Fibroblast of villous mesenchyme (primary cell): Measurements from ENCODE around the gene RNU6-8. TPM values are rescaled to one million over a fixed set of nuclear protein-coding genes. Genes with fewer than 3 reads are reported as not detected.

Experiments
- DNase-seq: peaks from one replicate; pipeline ENCODE4 v3.0.0-alpha.2; 2010; ENCODE audit warnings: low read depth
- H3K4me3 ChIP-seq: 2 replicates; pipeline ENCODE4 v1.5.1; 2011; ENCODE audit warnings: low read depth, mild to moderate bottlenecking, low read length
- CTCF ChIP-seq: IDR thresholded peaks from 2 replicates; pipeline ENCODE4 v1.5.1; 2012; ENCODE audit warnings: low read depth, mild to moderate bottlenecking, low read length; ENCODE audit not compliant: insufficient read depth
- total RNA-seq: library from RNA; depleted of rRNA; stranded (reverse); fragments of >200 nt; gene quantifications from 2 replicates; pipeline ENCODE4 v1.2.3, GENCODE V29; 2012

The RNU6-8 gene
- total RNA-seq, 1 donor = not detected

- TF ChIP-seq CTCF = no peak
These were observed 22.4 kb upstream of the RNU6-8 start for GRCh38 chr14:32225378-32225920.

GRCh38 chr14:32224737-32225377 lies 21.8 kb upstream of the RNU6-8 start:
- DNase-seq = peak; percentile 80
- peak; percentile 53 for TF ChIP-seq CTCF
- H3K4me3 ChIP-seq = no peak overlapping the region

More at GRCh38 chr14:32225378-32225920, 22.4 kb upstream of the RNU6-8 start:
- DNase-seq = no peak
- H3K4me3 ChIP-seq = no peak overlapping the region

GRCh38 chr14:32217301-32217700 lies 14.2 kb upstream of the RNU6-8 start:
- no peak for DNase-seq
- TF ChIP-seq CTCF = no peak
- no peak overlapping the region for H3K4me3 ChIP-seq

GRCh38 chr14:32212833-32213232 lies 9.8 kb upstream of the RNU6-8 start:
- TF ChIP-seq CTCF = no peak
- no peak overlapping the region for H3K4me3 ChIP-seq
- no peak for DNase-seq

- DNase-seq = no peak
- no peak overlapping the region for H3K4me3 ChIP-seq
- TF ChIP-seq CTCF = no peak
These were observed 8.0 kb upstream of the RNU6-8 start for GRCh38 chr14:32211068-32211404.

- TF ChIP-seq CTCF = no peak
- no peak overlapping the region for H3K4me3 ChIP-seq
- no peak for DNase-seq
These were observed 6.4 kb upstream of the RNU6-8 start for GRCh38 chr14:32209471-32209870.

GRCh38 chr14:32208490-32208889 lies 5.4 kb upstream of the RNU6-8 start:
- H3K4me3 ChIP-seq = no peak overlapping the region
- TF ChIP-seq CTCF = no peak
- DNase-seq = no peak
